ENCODE data around the gene PIK3C3.

GRCh38 chr18:41933778-41934177 lies 21.3 kb upstream of the PIK3C3 start:
- TF ChIP-seq MAX (IDR thresholded peaks at IDR 0.05; ENCODE audit: low read depth, low read length) (no peak), CTCF (IDR thresholded peaks at IDR 0.05; ENCODE audit: low read depth, low read length) (no peak)

All from NB4 (cell line).